Measurements from ENCODE around the gene GNPTG. TPM values are rescaled to one million over a fixed set of nuclear protein-coding genes. Genes with fewer than 3 reads are reported as not detected.

Gene GNPTG
- polyA plus RNA-seq, 1 of the 3 experiments (the other 2 are of a cell fraction): 113 TPM

GRCh38 chr16:1385232-1385631 lies 33.5 kb downstream of the GNPTG start (continued):
- TF ChIP-seq IRF3 (IDR thresholded peaks at IDR 0.05; ENCODE audit: low read depth, low read length) (no peak), ELF1 (IDR thresholded peaks at IDR 0.05) (no peak), RFX5 (IDR thresholded peaks at IDR 0.05; ENCODE audit: low read length) (no peak)

GRCh38 chr16:1387331-1387730 lies 35.6 kb downstream of the GNPTG start:
- Histone ChIP-seq H3F3A (replicated peaks; ENCODE audit: insufficient read depth) (no peaks in the 10 kb centered on the region), H3K9me3 (no peaks in the 10 kb centered on the region), H3K27ac (ENCODE audit: low read depth in 2 of 2, low read length in 1 of 2) (no peak overlapping the region), H3K4me2 (no peak overlapping the region), H3K27me3 (ENCODE audit: insufficient read depth) (no peaks in the 10 kb centered on the region), H3K79me2 (ENCODE audit: insufficient read depth) (no peaks in the 10 kb centered on the region), H3K4me1 (ENCODE audit: control insufficient read depth in 1 of 2, insufficient read depth in 2 of 2, low read depth in 1 of 2, low read length in 1 of 2) (no peaks in the 10 kb centered on the region), H3K9me2 (no peaks in the 10 kb centered on the region), H3K9ac (no peak overlapping the region), H4K20me1 (ENCODE audit: insufficient read depth) (no peaks in the 10 kb centered on the region), H2AFZ (ENCODE audit: low read depth) (no peak overlapping the region), H3K36me3 (replicated peaks in 1 of 2; ENCODE audit: control insufficient read depth in 1 of 2, insufficient read depth in 2 of 2, low read length in 1 of 2) (peaks cover 0 to 6% of the 10 kb centered on the region in 2 experiments), H3K4me3 (ENCODE audit: low read depth in 2 of 2, low read length in 1 of 2) (no peak overlapping the region)
- DNase-seq: no peak
- CTCF ChIA-PET: interaction anchor here (1.0 kb wide), 1 partner anchor 8 kb away, joined by 3 read pairs; no protein-coding TSS in a partner anchor
- POLR2A ChIA-PET: interaction anchor here (0.6 kb wide), 1 partner anchor 21 kb away, joined by 3 read pairs; no protein-coding TSS in a partner anchor
- TF ChIP-seq POLR2AphosphoS5 (IDR thresholded peaks at IDR 0.05; ENCODE audit: low read depth, low read length) (no peak), TAF1 (IDR thresholded peaks at IDR 0.05; ENCODE audit: borderline replicate concordance, low read depth, low read length) (no peak), USF1 (IDR thresholded peaks at IDR 0.05; ENCODE audit: borderline replicate concordance, low read depth) (no peak), NRF1 (IDR thresholded peaks at IDR 0.05; ENCODE audit: low read depth, low read length) (no peak), PBX3 (IDR thresholded peaks at IDR 0.05) (no peak), ZBTB33 (IDR thresholded peaks at IDR 0.05; ENCODE audit: borderline replicate concordance, low read depth) (no peak), FOSL2 (IDR thresholded peaks at IDR 0.05; ENCODE audit: borderline replicate concordance, low read depth) (no peak), EZH2phosphoT487 (IDR thresholded peaks at IDR 0.05; ENCODE audit: borderline replicate concordance, low read depth) (no peak), RFX5 (IDR thresholded peaks at IDR 0.05; ENCODE audit: low read length) (no peak), YY1 (IDR thresholded peaks at IDR 0.05; ENCODE audit: low read depth) (no peak), ELF1 (IDR thresholded peaks at IDR 0.05) (no peak), CTCF (IDR thresholded peaks at IDR 0.05) (no peak), FOXM1 (IDR thresholded peaks at IDR 0.05; ENCODE audit: low read depth) (no peak)
- 96% methylated on average over 9 of the region's 16 CpGs for WGBS (ENCODE audit: low lambda C conversion rate)
